SK-N-SH (cell line): ENCODE measurements around the gene DOCK4. TPM values are rescaled to one million over a fixed set of nuclear protein-coding genes. Genes with fewer than 3 reads are reported as not detected.

Experiments
- CTCF ChIA-PET: fragments of 300-600, 350-600 bp; formaldehyde crosslinking; extraction: SDS; loops from one replicate; lab custom pipeline; 2021; lab: Yijun Ruan, JAX
- POLR2A ChIA-PET: fragments of 350-600 bp; sonication (Branson Sonifier 250); formaldehyde crosslinking; extraction: SDS; loops from one replicate; lab custom pipeline; 2020; ENCODE audit warnings: antibody characterized with exemption, inconsistent platforms; lab: Yijun Ruan, JAX
- DNase-seq: peaks from one replicate; pipeline ENCODE4 v3.0.0; 2012
- H2AFZ ChIP-seq: fragments of 200-600 bp; sonication (generic); 2 replicates; pipeline ENCODE4 v1.8.1; 2016; ENCODE audit warnings: antibody characterized with exemption, mild to moderate bottlenecking, low read depth
- H3F3A ChIP-seq: fragments of 200-600 bp; sonication (generic); replicated peaks from 2 replicates; pipeline ENCODE3; 2016; ENCODE audit warnings: antibody characterized with exemption, mild to moderate bottlenecking; ENCODE audit not compliant: insufficient read depth
- H3K27ac ChIP-seq, 2 experiments: fragments of 200-500 bp in 1 of 2; fragments of 200-600 bp in 1 of 2; sonication (Bioruptor generic) in 1 of 2; sonication (generic), shearing (Covaris generic) in 1 of 2; 2 replicates each; pipeline versions ENCODE4 v1.5.1 to v1.6.1; 2014 to 2016; ENCODE audit warnings: low read depth in 2 of 2, inconsistent platforms in 1 of 2, low read length in 1 of 2, mild to moderate bottlenecking in 1 of 2, mixed read lengths in 1 of 2
- H3K27me3 ChIP-seq: fragments of 200-600 bp; sonication (generic), shearing (Covaris generic); 2 replicates; pipeline ENCODE4 v1.6.1; 2016; ENCODE audit warnings: mixed run types; ENCODE audit not compliant: insufficient read depth
- H3K36me3 ChIP-seq, 2 experiments: fragments of 200-500 bp in 1 of 2; fragments of 200-600 bp in 1 of 2; sonication (Bioruptor generic) in 1 of 2; sonication (generic) in 1 of 2; replicated peaks in 1 of 2; 2 replicates each; pipeline versions ENCODE3 to v1.5.1; 2014 to 2016; ENCODE audit warnings: low read length in 1 of 2, mild to moderate bottlenecking in 1 of 2; ENCODE audit not compliant: insufficient read depth in 2 of 2, control insufficient read depth in 1 of 2
- H3K4me1 ChIP-seq, 2 experiments: fragments of 200-500 bp in 1 of 2; fragments of 200-600 bp in 1 of 2; sonication (Bioruptor generic) in 1 of 2; sonication (generic), shearing (Covaris generic) in 1 of 2; 2 replicates each; pipeline versions ENCODE4 v1.5.1 to v1.6.1; 2014 to 2016; ENCODE audit warnings: low read depth in 1 of 2, low read length in 1 of 2, mixed run types in 1 of 2; ENCODE audit not compliant: insufficient read depth in 2 of 2, control insufficient read depth in 1 of 2
- H3K4me2 ChIP-seq: fragments of 200-600 bp; sonication (generic), shearing (Covaris generic); 2 replicates; pipeline ENCODE4 v1.6.1; 2017; ENCODE audit warnings: mixed run types
- H3K4me3 ChIP-seq, 2 experiments: fragments of 200-500 bp in 1 of 2; fragments of 200-600 bp in 1 of 2; sonication (Bioruptor generic) in 1 of 2; sonication (generic), shearing (Covaris generic) in 1 of 2; 2 replicates each; pipeline versions ENCODE4 v1.5.1 to v1.8.1; 2014 to 2016; ENCODE audit warnings: low read depth in 2 of 2, inconsistent platforms in 1 of 2, low read length in 1 of 2, mild to moderate bottlenecking in 1 of 2, mixed read lengths in 1 of 2, moderate library complexity in 1 of 2
- H3K79me2 ChIP-seq: fragments of 200-600 bp; sonication (generic); 2 replicates; pipeline ENCODE4 v1.8.1; 2017; ENCODE audit warnings: mild to moderate bottlenecking; ENCODE audit not compliant: insufficient read depth
- H3K9ac ChIP-seq: fragments of 200-600 bp; sonication (generic); 2 replicates; pipeline ENCODE4 v1.6.1; 2017; ENCODE audit warnings: mixed run types
- H3K9me2 ChIP-seq: fragments of 200-600 bp; sonication (generic); 2 replicates; pipeline ENCODE4 v1.6.1; 2017; ENCODE audit warnings: mixed run types
- H3K9me3 ChIP-seq: fragments of 200-600 bp; sonication (generic); 2 replicates; pipeline ENCODE4 v1.6.1; 2017; ENCODE audit warnings: mixed run types, mild to moderate bottlenecking, moderate library complexity
- H4K20me1 ChIP-seq: fragments of 200-600 bp; sonication (generic); 2 replicates; pipeline ENCODE4 v1.6.1; 2017; ENCODE audit warnings: mild to moderate bottlenecking, mixed run types; ENCODE audit not compliant: insufficient read depth
- CHD2 ChIP-seq: fragments of 150-350 bp; IDR thresholded peaks from 2 replicates; pipeline ENCODE4 v1.6.1; 2018; ENCODE audit warnings: low read length; ENCODE audit not compliant: partially characterized antibody
- CTCF ChIP-seq: fragments of 200-600 bp; sonication (generic); IDR thresholded peaks from 2 replicates; pipeline ENCODE4 v1.6.1; 2017; ENCODE audit warnings: antibody characterized with exemption, mild to moderate bottlenecking, moderate library complexity
- ELF1 ChIP-seq: IDR thresholded peaks from 2 replicates; pipeline ENCODE4 v1.4.0; 2012
- EP300 ChIP-seq, 2 experiments: IDR thresholded peaks; 2 replicates each; pipeline versions ENCODE4 v1.4.0 to v1.6.1; 2012; ENCODE audit warnings: borderline replicate concordance in 1 of 2, low read depth in 1 of 2, low read length in 1 of 2
- EZH2phosphoT487 ChIP-seq: fragments of 200-600 bp; sonication (generic); IDR thresholded peaks from 2 replicates; pipeline ENCODE4 v1.6.1; 2017; ENCODE audit warnings: low read depth, mixed run types, mild to moderate bottlenecking, antibody characterized with exemption, moderate library complexity, borderline replicate concordance
- FOXJ3 ChIP-seq: sonication (generic); formaldehyde crosslinking; IDR thresholded peaks from 2 replicates; pipeline ENCODE4 v1.5.1; 2020; ENCODE audit warnings: mild to moderate bottlenecking, missing genetic modification reagents
- FOXM1 ChIP-seq: IDR thresholded peaks from 2 replicates; pipeline ENCODE4 v1.4.0; 2012; ENCODE audit warnings: low read depth, mild to moderate bottlenecking
- GABPA ChIP-seq: IDR thresholded peaks from 2 replicates; pipeline ENCODE4 v1.4.0; 2012; ENCODE audit warnings: low read depth, mild to moderate bottlenecking
- GATA2 ChIP-seq: sonication (generic); formaldehyde crosslinking; IDR thresholded peaks from 2 replicates; pipeline ENCODE4 v1.5.0; 2020; ENCODE audit warnings: mild to moderate bottlenecking, missing genetic modification reagents
- JUND ChIP-seq: IDR thresholded peaks from 2 replicates; pipeline ENCODE4 v1.4.0; 2012
- MEF2A ChIP-seq: IDR thresholded peaks from 2 replicates; pipeline ENCODE4 v1.4.0; 2012; ENCODE audit warnings: low read depth, borderline replicate concordance
- MXI1 ChIP-seq: IDR thresholded peaks from 2 replicates; pipeline ENCODE4 v1.6.1; 2012; ENCODE audit warnings: mild to moderate bottlenecking, low read depth, low read length, improper control_type of control experiment
- NFIC ChIP-seq: IDR thresholded peaks from 2 replicates; pipeline ENCODE4 v1.4.0; 2012; ENCODE audit warnings: borderline replicate concordance
- NRF1 ChIP-seq: IDR thresholded peaks from 2 replicates; pipeline ENCODE4 v1.6.1; 2012; ENCODE audit warnings: low read depth, mild to moderate bottlenecking, low read length
- RCOR1 ChIP-seq: fragments of 150-350 bp; IDR thresholded peaks from 2 replicates; pipeline ENCODE4 v1.6.1; 2017; ENCODE audit warnings: antibody characterized with exemption, low read length
- RFX5 ChIP-seq: IDR thresholded peaks from 2 replicates; pipeline ENCODE4 v1.6.1; 2012; ENCODE audit warnings: mild to moderate bottlenecking, improper control_type of control experiment, low read length
- SMC3 ChIP-seq: IDR thresholded peaks from 2 replicates; pipeline ENCODE4 v1.6.1; 2012; ENCODE audit warnings: low read depth, low read length, improper control_type of control experiment
- TAF1 ChIP-seq: IDR thresholded peaks from 2 replicates; pipeline ENCODE4 v1.6.1; 2012; ENCODE audit warnings: low read depth, mild to moderate bottlenecking, low read length, moderate library complexity, borderline replicate concordance
- TEAD4 ChIP-seq: IDR thresholded peaks from 2 replicates; pipeline ENCODE4 v1.4.0; 2012; ENCODE audit warnings: mild to moderate bottlenecking, borderline replicate concordance; ENCODE audit not compliant: insufficient read depth
- WGBS: methylation state at CpG from one replicate; pipeline ENCODE4 v1.1.6; 2017; ENCODE audit warnings: low lambda C conversion rate; 5-methylcytosine and 5-hydroxymethylcytosine counted together
- polyA plus RNA-seq, 3 experiments: library from polyadenylated mRNA; depleted of rRNA; stranded (reverse); fragments of >200 nt; gene quantifications; 2 replicates each; pipeline ENCODE4 v1.2.3, GENCODE V29; 2012
- TF ChIP-seq, protein P1 (sequence below): IDR thresholded peaks from 2 replicates; pipeline ENCODE4; 2012
- TF ChIP-seq, protein P2 (sequence below): IDR thresholded peaks from 2 replicates; pipeline ENCODE4 v1.4.0; 2012; ENCODE audit warnings: low read depth, borderline replicate concordance
- TF ChIP-seq, protein P3 (sequence below): fragments of 150-350 bp; IDR thresholded peaks from 2 replicates; pipeline ENCODE4 v1.6.1; 2016; ENCODE audit warnings: mild to moderate bottlenecking, low read depth, low read length

The DOCK4 gene
- polyA plus RNA-seq, 1 of the 3 experiments (the other 2 are of a cell fraction) = 8.5 TPM

GRCh38 chr7:112172870-112173567 lies 33.2 kb downstream of the DOCK4 start:
- Histone ChIP-seq H3K9me3 (no peaks in the 10 kb centered on the region), H3F3A (no peaks in the 10 kb centered on the region), H3K9ac (no peak overlapping the region), H3K79me2 (no peaks in the 10 kb centered on the region), H3K27me3 (no peaks in the 10 kb centered on the region), H3K27ac (peak overlapping the region in 1 of 2 experiments; percentile 41; a peak in 2 of 4 replicates), H3K4me3 (no peak overlapping the region), H3K4me1 (peaks cover 0 to 10% of the 10 kb centered on the region in 2 experiments; a peak in 2 of 4 replicates), H2AFZ (no peak overlapping the region), H3K4me2 (no peak overlapping the region), H3K9me2 (no peaks in the 10 kb centered on the region), H3K36me3 (no peaks in the 10 kb centered on the region), H4K20me1 (no peaks in the 10 kb centered on the region)
- ChIA-PET POLR2A (no interaction called here), CTCF (interaction anchor here (0.6 to 1.8 kb wide), 3 partner anchors 10 to 918 kb away, joined by 3 to 7 read pairs (median 4); no protein-coding TSS in a partner anchor)
- DNase-seq = no peak
- WGBS = 82% methylated on average over 8 of the region's 8 CpGs
- TF ChIP-seq TAF1 (no peak), MXI1 (no peak), JUND (no peak), NFIC (no peak), EP300 (IDR thresholded peaks at IDR 0.05; ENCODE audit: borderline replicate concordance in 1 of 2, low read depth in 1 of 2, low read length in 1 of 2) (no peak), ELF1 (no peak), GABPA (no peak), SMC3 (no peak), CHD2 (no peak), MEF2A (no peak), RCOR1 (no peak), TEAD4 (no peak), FOXJ3 (CRISPR knock-in tag) (no peak), FOXM1 (no peak)
- TF ChIP-seq, protein P1, sequence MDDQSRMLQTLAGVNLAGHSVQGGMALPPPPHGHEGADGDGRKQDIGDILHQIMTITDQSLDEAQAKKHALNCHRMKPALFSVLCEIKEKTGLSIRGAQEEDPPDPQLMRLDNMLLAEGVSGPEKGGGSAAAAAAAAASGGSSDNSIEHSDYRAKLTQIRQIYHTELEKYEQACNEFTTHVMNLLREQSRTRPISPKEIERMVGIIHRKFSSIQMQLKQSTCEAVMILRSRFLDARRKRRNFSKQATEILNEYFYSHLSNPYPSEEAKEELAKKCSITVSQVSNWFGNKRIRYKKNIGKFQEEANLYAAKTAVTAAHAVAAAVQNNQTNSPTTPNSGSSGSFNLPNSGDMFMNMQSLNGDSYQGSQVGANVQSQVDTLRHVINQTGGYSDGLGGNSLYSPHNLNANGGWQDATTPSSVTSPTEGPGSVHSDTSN = no peak
- TF ChIP-seq, protein P2, sequence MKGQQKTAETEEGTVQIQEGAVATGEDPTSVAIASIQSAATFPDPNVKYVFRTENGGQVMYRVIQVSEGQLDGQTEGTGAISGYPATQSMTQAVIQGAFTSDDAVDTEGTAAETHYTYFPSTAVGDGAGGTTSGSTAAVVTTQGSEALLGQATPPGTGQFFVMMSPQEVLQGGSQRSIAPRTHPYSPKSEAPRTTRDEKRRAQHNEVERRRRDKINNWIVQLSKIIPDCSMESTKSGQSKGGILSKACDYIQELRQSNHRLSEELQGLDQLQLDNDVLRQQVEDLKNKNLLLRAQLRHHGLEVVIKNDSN = no peak

DNA sequence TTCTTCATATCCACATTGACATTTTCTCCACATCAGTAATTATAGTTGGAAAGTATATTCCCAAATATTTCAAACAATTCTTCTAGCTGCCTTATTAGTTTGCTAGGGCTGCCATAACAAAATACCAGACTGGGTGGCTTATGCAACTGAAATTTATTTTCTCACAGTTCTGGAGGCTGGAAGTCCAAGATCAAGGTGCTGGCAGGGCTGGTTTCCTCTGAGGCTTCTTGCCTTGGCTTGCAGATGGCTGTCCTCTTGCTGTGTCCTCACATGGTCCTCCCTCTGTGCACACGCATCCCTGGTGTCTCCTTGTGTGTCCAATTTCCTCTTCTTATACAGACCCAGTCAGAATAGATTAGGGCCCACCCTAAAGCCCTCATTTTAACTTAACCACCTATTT lies 34.5 kb downstream of the DOCK4 start:
- Histone ChIP-seq H3F3A (no peaks in the 10 kb centered on the region), H2AFZ (no peak overlapping the region), H3K79me2 (no peaks in the 10 kb centered on the region), H3K4me3 (no peak overlapping the region), H3K27me3 (no peaks in the 10 kb centered on the region), H4K20me1 (no peaks in the 10 kb centered on the region), H3K4me1 (peaks cover 0 to 10% of the 10 kb centered on the region in 2 experiments; a peak in 2 of 4 replicates), H3K4me2 (no peak overlapping the region), H3K36me3 (no peaks in the 10 kb centered on the region), H3K9ac (no peak overlapping the region), H3K27ac (no peak overlapping the region), H3K9me3 (no peaks in the 10 kb centered on the region), H3K9me2 (no peaks in the 10 kb centered on the region)
- ChIA-PET POLR2A (no interaction called here), CTCF (interaction anchor here (1.1 to 1.8 kb wide), 3 partner anchors 16 to 408 kb away, joined by 3 to 4 read pairs (median 4); no protein-coding TSS in a partner anchor)
- 77% methylated on average over 1 of the region's 1 CpG for WGBS
- DNase-seq = no peak
- TF ChIP-seq, protein P3, sequence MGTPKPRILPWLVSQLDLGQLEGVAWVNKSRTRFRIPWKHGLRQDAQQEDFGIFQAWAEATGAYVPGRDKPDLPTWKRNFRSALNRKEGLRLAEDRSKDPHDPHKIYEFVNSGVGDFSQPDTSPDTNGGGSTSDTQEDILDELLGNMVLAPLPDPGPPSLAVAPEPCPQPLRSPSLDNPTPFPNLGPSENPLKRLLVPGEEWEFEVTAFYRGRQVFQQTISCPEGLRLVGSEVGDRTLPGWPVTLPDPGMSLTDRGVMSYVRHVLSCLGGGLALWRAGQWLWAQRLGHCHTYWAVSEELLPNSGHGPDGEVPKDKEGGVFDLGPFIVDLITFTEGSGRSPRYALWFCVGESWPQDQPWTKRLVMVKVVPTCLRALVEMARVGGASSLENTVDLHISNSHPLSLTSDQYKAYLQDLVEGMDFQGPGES = no peak
- TF ChIP-seq CHD2 = no peak
- no peak for TF ChIP-seq EZH2phosphoT487
- TF ChIP-seq GATA2 (CRISPR knock-in tag) = no peak
- TF ChIP-seq CTCF = no peak
- TF ChIP-seq TEAD4 = no peak
- TF ChIP-seq, protein P1 = no peak
- no peak for TF ChIP-seq NRF1
- TF ChIP-seq SMC3 = no peak
- no peak for TF ChIP-seq TAF1
- no peak for TF ChIP-seq RCOR1
- TF ChIP-seq RFX5 = no peak
